ENCODE data around the gene ATG9B. TPM values are rescaled to one million over a fixed set of nuclear protein-coding genes. Genes with fewer than 3 reads are reported as not detected.

The ATG9B gene
- total and polyA plus RNA-seq, 5 donors from 2014 or later, result 18.6 to 38.7 (median 35.7) TPM

- H3K27me3 Mint-ChIP-seq, result peaks cover 6% of the 10 kb centered on the region
- H3K27ac Mint-ChIP-seq, result peak overlapping the region in 1 of 3 donors; percentile 29
- H3K4me1 Mint-ChIP-seq, result peaks cover 4 to 47% (median 24%) of the 10 kb centered on the region in 4 donors
These were observed 31.4 kb downstream of the ATG9B start for GRCh38 chr7:150992833-150993302.

DNA sequence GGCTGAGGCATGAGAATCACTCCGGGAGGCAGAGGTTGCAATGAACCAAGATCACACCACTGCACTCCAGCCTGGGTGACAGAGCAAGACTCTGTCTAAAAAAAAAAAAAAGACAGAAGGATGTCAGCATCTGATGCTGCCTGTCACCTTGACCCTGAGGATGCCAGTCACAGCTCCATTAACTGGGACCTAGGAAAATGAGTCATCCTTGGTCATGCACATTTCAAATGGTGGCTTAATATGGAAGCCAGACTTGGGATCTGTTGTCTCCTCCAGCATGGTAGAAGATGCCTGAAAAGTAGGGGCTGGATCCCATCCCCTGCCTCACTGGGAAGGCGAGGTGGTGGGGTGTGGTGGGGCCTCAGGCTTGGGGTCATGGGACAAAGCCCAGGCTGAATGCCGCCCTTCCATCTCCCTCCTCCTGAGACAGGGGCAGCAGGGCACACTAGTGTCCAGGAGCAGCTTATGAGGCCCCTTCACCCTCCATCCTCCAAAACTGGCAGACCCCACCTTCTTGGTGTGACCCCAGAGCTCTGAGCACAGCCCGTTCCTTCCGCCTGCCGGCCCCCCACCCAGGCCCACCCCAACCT lies 32.1 kb downstream of the ATG9B start:
- ATAC-seq (ENCODE audit: low read depth in 2 of 2) (no peak), DNase-seq (no peak)
- H3K27ac ChIP-seq (ENCODE audit: insufficient read depth, low read length, poor library complexity, severe bottlenecking), result no peak overlapping the region
- H3K36me3 ChIP-seq (ENCODE audit: control insufficient read depth, insufficient read depth, low read length), result no peaks in the 10 kb centered on the region
- H3K27ac Mint-ChIP-seq, result no peak overlapping the region
- no peak overlapping the region for H3K4me3 Mint-ChIP-seq
- no peak overlapping the region for H3K4me3 ChIP-seq (ENCODE audit: low read depth, low read length)
- peaks cover 4 to 43% (median 22%) of the 10 kb centered on the region in 4 donors for H3K4me1 Mint-ChIP-seq
- H3K4me1 ChIP-seq (ENCODE audit: control insufficient read depth, insufficient read depth, low read length, poor library complexity, severe bottlenecking), result peaks cover 50% of the 10 kb centered on the region
- peaks cover 0 to 22% (median 6%) of the 10 kb centered on the region in 7 donors for H3K9me3 Mint-ChIP-seq
- no peaks in the 10 kb centered on the region for H3K27me3 ChIP-seq (ENCODE audit: control insufficient read depth, insufficient read depth, low read length)
- H3K36me3 Mint-ChIP-seq, result peaks cover 2% of the 10 kb centered on the region
- peaks cover 8 to 19% of the 10 kb centered on the region in 2 experiments for H3K9me3 ChIP-seq (ENCODE audit: control insufficient read depth in 2 of 2, low read length in 2 of 2)
- peaks cover 12% of the 10 kb centered on the region for H3K27me3 Mint-ChIP-seq

More at GRCh38 chr7:150992833-150993302, 31.4 kb downstream of the ATG9B start:
- ATAC-seq (ENCODE audit: low read depth in 2 of 2) (no peak), DNase-seq (peak in 1 of 3 donors; percentile 51)
- H3K9me3 ChIP-seq (ENCODE audit: control insufficient read depth in 2 of 2, low read length in 2 of 2), result peaks cover 8 to 19% of the 10 kb centered on the region in 2 experiments
- H3K27ac ChIP-seq (ENCODE audit: insufficient read depth, low read length, poor library complexity, severe bottlenecking), result no peak overlapping the region
- H3K4me3 ChIP-seq (ENCODE audit: low read depth, low read length), result no peak overlapping the region
- H3K4me1 ChIP-seq (ENCODE audit: control insufficient read depth, insufficient read depth, low read length, poor library complexity, severe bottlenecking), result peaks cover 46% of the 10 kb centered on the region
- H3K36me3 Mint-ChIP-seq, result peaks cover 2% of the 10 kb centered on the region
- no peak overlapping the region for H3K4me3 Mint-ChIP-seq
- no peaks in the 10 kb centered on the region for H3K27me3 ChIP-seq (ENCODE audit: control insufficient read depth, insufficient read depth, low read length)
- H3K9me3 Mint-ChIP-seq, result peaks cover 0 to 22% (median 6%) of the 10 kb centered on the region in 7 donors
- no peaks in the 10 kb centered on the region for H3K36me3 ChIP-seq (ENCODE audit: control insufficient read depth, insufficient read depth, low read length)

DNA sequence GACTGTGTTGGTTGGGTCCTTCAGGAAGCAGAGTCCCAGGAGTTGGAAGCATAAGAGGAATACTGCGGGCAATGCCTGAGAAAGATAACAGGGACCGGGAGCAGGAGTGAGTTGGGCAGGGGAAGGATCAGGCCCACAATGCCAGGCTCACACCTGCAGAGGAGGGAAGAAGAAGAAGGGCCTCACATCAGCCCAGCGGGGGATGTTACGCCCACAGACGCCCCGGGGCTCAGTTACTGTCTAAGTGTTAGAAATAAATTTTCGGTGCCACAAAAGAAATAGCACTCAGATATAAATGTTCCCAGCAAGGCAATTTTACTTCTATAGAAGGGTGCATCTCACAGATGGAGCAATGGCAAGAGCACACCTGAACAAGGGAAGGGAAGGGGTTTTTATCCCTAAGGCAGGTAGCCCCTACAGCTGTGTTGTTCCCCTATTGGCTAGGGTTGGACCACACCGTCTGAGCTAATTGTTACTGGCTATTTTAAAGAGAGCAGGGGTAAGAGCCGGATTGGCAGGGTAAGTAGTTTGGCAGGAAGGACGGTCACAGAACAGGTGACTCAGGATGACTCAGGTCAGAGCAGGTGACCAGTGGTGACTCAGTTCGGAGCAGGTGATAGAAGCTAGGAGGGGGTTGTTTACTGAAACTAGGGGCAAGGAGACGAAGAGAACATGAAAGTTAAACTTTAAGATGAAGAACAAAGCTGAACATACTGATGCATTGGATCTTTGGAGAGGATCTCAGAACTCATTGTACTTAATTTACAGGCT lies 33.7 kb downstream of the ATG9B start, which contains the start of gene NOS3:
Gene NOS3, plus strand, starts transcription at position 602 of the 771 bp plus-strand sequence. CDS start 2,787 bp downstream, outside the sequence.
- no peak within 1 kb of the TSS for H3K27ac ChIP-seq (ENCODE audit: insufficient read depth, low read length, poor library complexity, severe bottlenecking)
- H3K4me1 ChIP-seq (ENCODE audit: control insufficient read depth, insufficient read depth, low read length, poor library complexity, severe bottlenecking), result peaks cover 42% of the 10 kb centered on the region
- no peaks in the 10 kb centered on the region for H3K27me3 ChIP-seq (ENCODE audit: control insufficient read depth, insufficient read depth, low read length)
- peaks cover 2% of the 10 kb centered on the region for H3K36me3 Mint-ChIP-seq
- H3K36me3 ChIP-seq (ENCODE audit: control insufficient read depth, insufficient read depth, low read length), result no peaks in the 10 kb centered on the region
- H3K4me3 Mint-ChIP-seq, result peak within 1 kb of the TSS in 2 of 4 donors; percentile 0 to 8
- peaks cover 8 to 19% of the 10 kb centered on the region in 2 experiments for H3K9me3 ChIP-seq (ENCODE audit: control insufficient read depth in 2 of 2, low read length in 2 of 2)
- H3K27me3 Mint-ChIP-seq, result peaks cover 18% of the 10 kb centered on the region
- H3K4me1 Mint-ChIP-seq, result peaks cover 4 to 48% (median 28%) of the 10 kb centered on the region in 4 donors
- DNase-seq (no peak), ATAC-seq (ENCODE audit: low read depth in 2 of 2) (no peak)
- no peak within 1 kb of the TSS for H3K4me3 ChIP-seq (ENCODE audit: low read depth, low read length)
- peaks cover 0 to 22% (median 6%) of the 10 kb centered on the region in 7 donors for H3K9me3 Mint-ChIP-seq
- H3K27ac Mint-ChIP-seq, result no peak within 1 kb of the TSS

DNA sequence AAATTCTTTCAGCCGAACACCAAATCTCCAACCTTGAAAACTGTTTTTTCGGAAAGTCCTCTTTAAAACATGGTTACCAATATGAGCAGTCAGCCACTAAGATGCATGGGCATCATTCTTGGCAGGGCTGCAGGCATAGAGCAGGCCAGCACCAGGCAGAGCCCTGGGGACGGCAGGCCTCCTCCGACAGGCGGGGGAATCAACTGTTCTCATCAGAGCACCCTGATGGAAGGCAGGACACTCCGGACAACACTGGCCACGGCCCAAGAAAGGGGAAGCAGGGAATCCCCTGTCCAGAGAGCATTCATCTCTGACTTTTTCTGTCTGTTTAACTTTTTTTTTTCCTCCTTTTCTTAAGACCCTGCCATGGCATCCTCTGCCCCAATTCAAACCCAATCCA lies 34.8 kb downstream of the ATG9B start:
- Mint-ChIP-seq H3K27ac (no peak overlapping the region), H3K4me1 (peaks cover 4 to 43% (median 28%) of the 10 kb centered on the region in 4 donors), H3K27me3 (peaks cover 21% of the 10 kb centered on the region), H3K9me3 (peaks cover 0 to 22% (median 6%) of the 10 kb centered on the region in 7 donors), H3K36me3 (peaks cover 2% of the 10 kb centered on the region), H3K4me3 (peak overlapping the region in 2 of 4 donors; percentile 0 to 80)
- H3K4me1 ChIP-seq (ENCODE audit: control insufficient read depth, insufficient read depth, low read length, poor library complexity, severe bottlenecking), result peaks cover 34% of the 10 kb centered on the region
- DNase-seq, result no peak
- no peak for ATAC-seq (ENCODE audit: low read depth in 2 of 2)
- no peak overlapping the region for H3K4me3 ChIP-seq (ENCODE audit: low read depth, low read length)
- peaks cover 8 to 19% of the 10 kb centered on the region in 2 experiments for H3K9me3 ChIP-seq (ENCODE audit: control insufficient read depth in 2 of 2, low read length in 2 of 2)
- no peak overlapping the region for H3K27ac ChIP-seq (ENCODE audit: insufficient read depth, low read length, poor library complexity, severe bottlenecking)
- H3K27me3 ChIP-seq (ENCODE audit: control insufficient read depth, insufficient read depth, low read length), result no peaks in the 10 kb centered on the region
- H3K36me3 ChIP-seq (ENCODE audit: control insufficient read depth, insufficient read depth, low read length), result no peaks in the 10 kb centered on the region

DNA sequence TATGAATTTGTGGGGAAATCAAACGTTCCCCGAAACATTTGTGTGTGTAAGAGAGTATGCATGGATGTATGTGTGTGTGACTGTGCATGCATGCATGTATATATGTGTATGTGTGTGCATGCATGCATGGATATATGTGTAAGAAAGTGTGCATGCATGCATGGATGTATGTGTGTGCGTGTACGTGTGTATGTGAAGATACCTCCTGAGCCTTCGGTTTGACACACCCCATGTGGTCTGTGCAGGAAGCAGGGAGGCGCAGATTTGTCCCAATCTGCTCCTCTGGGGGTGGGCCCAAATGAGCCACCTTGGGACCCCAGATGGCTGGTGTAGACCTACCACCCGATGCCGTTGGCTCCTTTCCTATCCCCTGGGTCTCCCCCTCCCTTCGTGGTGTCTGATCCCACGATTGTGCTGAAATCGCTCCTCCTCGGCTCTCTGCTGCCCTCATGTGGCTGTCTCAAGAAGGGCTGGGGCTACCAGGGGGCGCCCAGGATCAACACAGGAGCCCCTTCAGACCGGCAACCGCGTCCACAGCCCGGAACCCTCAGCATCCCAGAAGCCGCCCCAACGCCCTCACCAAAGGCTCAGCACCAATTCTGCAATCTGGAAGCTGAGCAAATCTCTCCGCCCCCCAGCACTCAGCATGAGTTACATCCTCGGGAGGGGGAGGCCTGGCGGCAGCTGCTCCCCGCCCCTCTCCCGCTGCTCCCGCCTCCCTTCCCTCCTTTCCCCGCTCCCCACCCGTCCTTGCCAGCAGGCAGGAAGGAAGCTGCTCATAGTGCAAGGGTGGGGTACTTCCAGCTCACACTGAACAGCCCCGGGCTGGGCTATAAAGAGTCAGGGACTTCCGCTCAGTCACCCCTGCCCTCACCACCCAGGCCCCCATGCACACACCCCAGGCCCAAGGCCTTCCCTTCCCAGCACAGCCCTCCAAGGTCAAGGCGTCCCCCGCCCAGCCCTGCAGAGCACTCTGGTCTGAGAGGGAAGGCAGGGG lies 35.8 kb downstream of the ATG9B start:
- H3K4me3 ChIP-seq (ENCODE audit: low read depth, low read length), result peak overlapping the region; percentile 54
- H3K36me3 Mint-ChIP-seq, result peaks cover 2% of the 10 kb centered on the region
- peak overlapping the region in 1 of 3 donors; percentile 60 for H3K27ac Mint-ChIP-seq
- peaks cover 31% of the 10 kb centered on the region for H3K27me3 Mint-ChIP-seq
- peak; percentile 55 to 60 for ATAC-seq (ENCODE audit: low read depth in 2 of 2)
- peaks cover 25% of the 10 kb centered on the region for H3K4me1 ChIP-seq (ENCODE audit: control insufficient read depth, insufficient read depth, low read length, poor library complexity, severe bottlenecking)
- H3K4me1 Mint-ChIP-seq, result peaks cover 4 to 46% (median 25%) of the 10 kb centered on the region in 4 donors
- H3K4me3 Mint-ChIP-seq, result peak overlapping the region in 3 of 4 donors; percentile 61 to 80 (median 75)
- peak; percentile 54 to 68 (median 62) for DNase-seq
- peaks cover 0 to 22% (median 6%) of the 10 kb centered on the region in 7 donors for H3K9me3 Mint-ChIP-seq
- peaks cover 8 to 19% of the 10 kb centered on the region in 2 experiments for H3K9me3 ChIP-seq (ENCODE audit: control insufficient read depth in 2 of 2, low read length in 2 of 2)
- no peaks in the 10 kb centered on the region for H3K27me3 ChIP-seq (ENCODE audit: control insufficient read depth, insufficient read depth, low read length)
- H3K27ac ChIP-seq (ENCODE audit: insufficient read depth, low read length, poor library complexity, severe bottlenecking), result no peak overlapping the region
- no peaks in the 10 kb centered on the region for H3K36me3 ChIP-seq (ENCODE audit: control insufficient read depth, insufficient read depth, low read length)

GRCh38 chr7:150986556-150986955 lies 37.7 kb downstream of the ATG9B start:
- H3K9me3 ChIP-seq (ENCODE audit: control insufficient read depth in 2 of 2, low read length in 2 of 2), result peaks cover 8 to 19% of the 10 kb centered on the region in 2 experiments
- Mint-ChIP-seq H3K27me3 (peaks cover 47% of the 10 kb centered on the region), H3K36me3 (peaks cover 2% of the 10 kb centered on the region), H3K9me3 (peaks cover 0 to 22% (median 6%) of the 10 kb centered on the region in 7 donors), H3K4me3 (no peak overlapping the region), H3K27ac (no peak overlapping the region), H3K4me1 (peaks cover 4 to 41% (median 26%) of the 10 kb centered on the region in 4 donors)
- H3K27ac ChIP-seq (ENCODE audit: insufficient read depth, low read length, poor library complexity, severe bottlenecking), result no peak overlapping the region
- DNase-seq, result no peak
- H3K4me3 ChIP-seq (ENCODE audit: low read depth, low read length), result no peak overlapping the region
- H3K4me1 ChIP-seq (ENCODE audit: control insufficient read depth, insufficient read depth, low read length, poor library complexity, severe bottlenecking), result peaks cover 23% of the 10 kb centered on the region
- ATAC-seq (ENCODE audit: low read depth in 2 of 2), result no peak
- H3K36me3 ChIP-seq (ENCODE audit: control insufficient read depth, insufficient read depth, low read length), result no peaks in the 10 kb centered on the region
- H3K27me3 ChIP-seq (ENCODE audit: control insufficient read depth, insufficient read depth, low read length), result peaks cover 5% of the 10 kb centered on the region

- H3K4me1 Mint-ChIP-seq, result peaks cover 4 to 39% (median 26%) of the 10 kb centered on the region in 4 donors
- Histone ChIP-seq H3K4me3 (ENCODE audit: low read depth, low read length) (no peak overlapping the region), H3K4me1 (ENCODE audit: control insufficient read depth, insufficient read depth, low read length, poor library complexity, severe bottlenecking) (peaks cover 23% of the 10 kb centered on the region), H3K27ac (ENCODE audit: insufficient read depth, low read length, poor library complexity, severe bottlenecking) (no peak overlapping the region), H3K9me3 (ENCODE audit: control insufficient read depth in 2 of 2, low read length in 2 of 2) (peaks cover 6 to 18% of the 10 kb centered on the region in 2 experiments), H3K27me3 (ENCODE audit: control insufficient read depth, insufficient read depth, low read length) (peaks cover 8% of the 10 kb centered on the region), H3K36me3 (ENCODE audit: control insufficient read depth, insufficient read depth, low read length) (no peaks in the 10 kb centered on the region)
- H3K27ac Mint-ChIP-seq, result peak overlapping the region in 1 of 3 donors; percentile 69
- H3K9me3 Mint-ChIP-seq, result peaks cover 0 to 19% (median 6%) of the 10 kb centered on the region in 7 donors
- peaks cover 2% of the 10 kb centered on the region for H3K36me3 Mint-ChIP-seq
- ATAC-seq (ENCODE audit: low read depth in 2 of 2) (peak; percentile 52 to 54), DNase-seq (peak; percentile 21 to 60 (median 43))
- H3K4me3 Mint-ChIP-seq, result peak overlapping the region; percentile 15 to 74 (median 49)
- H3K27me3 Mint-ChIP-seq, result peaks cover 52% of the 10 kb centered on the region
These were observed 38.2 kb downstream of the ATG9B start for GRCh38 chr7:150986099-150986512.

All from CD4-positive, CD25-positive, alpha-beta regulatory T cell (primary cell).